ENCODE measurements around the gene DHX8.

DNA sequence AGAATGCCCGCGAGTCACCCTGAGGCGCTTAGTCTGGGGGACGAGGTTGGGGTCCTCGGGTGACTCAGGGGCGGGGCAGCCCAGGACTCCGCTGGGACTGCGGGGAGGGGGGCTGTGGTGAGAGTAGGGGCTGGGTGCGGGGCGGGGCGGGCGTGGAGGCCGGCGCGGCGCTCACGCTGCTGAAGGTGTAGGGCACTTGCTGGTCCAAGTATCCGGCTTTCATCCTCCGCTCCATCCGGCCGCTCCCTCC, 61.5 kb downstream of the DHX8 start:
- no peak for TF ChIP-seq EZH2 (IDR thresholded peaks at IDR 0.05; ENCODE audit: low read length)
- TF ChIP-seq, protein P1, sequence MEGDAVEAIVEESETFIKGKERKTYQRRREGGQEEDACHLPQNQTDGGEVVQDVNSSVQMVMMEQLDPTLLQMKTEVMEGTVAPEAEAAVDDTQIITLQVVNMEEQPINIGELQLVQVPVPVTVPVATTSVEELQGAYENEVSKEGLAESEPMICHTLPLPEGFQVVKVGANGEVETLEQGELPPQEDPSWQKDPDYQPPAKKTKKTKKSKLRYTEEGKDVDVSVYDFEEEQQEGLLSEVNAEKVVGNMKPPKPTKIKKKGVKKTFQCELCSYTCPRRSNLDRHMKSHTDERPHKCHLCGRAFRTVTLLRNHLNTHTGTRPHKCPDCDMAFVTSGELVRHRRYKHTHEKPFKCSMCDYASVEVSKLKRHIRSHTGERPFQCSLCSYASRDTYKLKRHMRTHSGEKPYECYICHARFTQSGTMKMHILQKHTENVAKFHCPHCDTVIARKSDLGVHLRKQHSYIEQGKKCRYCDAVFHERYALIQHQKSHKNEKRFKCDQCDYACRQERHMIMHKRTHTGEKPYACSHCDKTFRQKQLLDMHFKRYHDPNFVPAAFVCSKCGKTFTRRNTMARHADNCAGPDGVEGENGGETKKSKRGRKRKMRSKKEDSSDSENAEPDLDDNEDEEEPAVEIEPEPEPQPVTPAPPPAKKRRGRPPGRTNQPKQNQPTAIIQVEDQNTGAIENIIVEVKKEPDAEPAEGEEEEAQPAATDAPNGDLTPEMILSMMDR (optimal IDR thresholded peaks at IDR 0.05 in 1 of 3, IDR thresholded peaks at IDR 0.05 in 1 of 3, conservative IDR thresholded peaks at IDR 0.05 in 1 of 3; ENCODE audit: extremely low read depth in 1 of 3, insufficient read depth in 2 of 3, low read length in 3 of 3) = no peak
